Caco-2 (cell line): Measurements from ENCODE around the gene FAM216A. TPM values are rescaled to one million over a fixed set of nuclear protein-coding genes. Genes with fewer than 3 reads are reported as not detected.
A peak's percentile ranks its signal among the peaks of the same experiment; 100 is the strongest.
"Not testable (repeated sequence)": the region's sequence is repeated elsewhere in the genome, so short reads cannot be mapped to it uniquely, and the experiment has no call there.

Source experiments
- Bru-seq: library from RNA; stranded (reverse); fragments of 400-500 nt; gene quantifications from one replicate; lab custom pipeline; 2021; lab: Mats Ljungman, UMichigan
- BruChase-seq, 2 experiments: library from RNA; stranded (reverse); fragments of 400-500 nt; gene quantifications; one replicate each; lab custom pipeline; 2021; lab: Mats Ljungman, UMichigan
- BruUV-seq: library from RNA; stranded (reverse); fragments of 400-500 nt; replicated peaks from 2 replicates; lab custom pipeline; 2021; lab: Mats Ljungman, UMichigan
- CTCF ChIA-PET: fragments of 300-600 bp; sonication (Branson Sonifier 250); formaldehyde crosslinking; loops from one replicate; lab custom pipeline; 2022; ENCODE audit warnings: antibody characterized with exemption; lab: Charles Lee
- POLR2A ChIA-PET: fragments of 300-600 bp; sonication (Branson Sonifier 250); formaldehyde crosslinking; loops from one replicate; lab custom pipeline; 2022; ENCODE audit warnings: antibody characterized with exemption; lab: Charles Lee
- DNase-seq, 2 experiments: peaks; one replicate each; pipeline versions ENCODE4 v3.0.0 to v3.0.0-alpha.2; 2020 to 2022
- H3K27me3 ChIP-seq: replicated peaks from 2 replicates; pipeline ENCODE4 v1.6.0; 2011; ENCODE audit warnings: low read length; ENCODE audit not compliant: control insufficient read depth, insufficient read depth
- H3K36me3 ChIP-seq: 2 replicates; pipeline ENCODE4 v1.5.1; 2011; ENCODE audit warnings: low read length; ENCODE audit not compliant: control insufficient read depth, insufficient read depth
- H3K4me1 ChIP-seq: fragments of 250-450 bp; sonication (Bioruptor Pico); 2 replicates; pipeline ENCODE4 v1.5.1; 2020; ENCODE audit warnings: mild to moderate bottlenecking
- H3K4me3 ChIP-seq: 2 replicates; pipeline ENCODE4 v1.5.1; 2011; ENCODE audit warnings: low read depth, mild to moderate bottlenecking, control low read depth, low read length
- H3K9me3 ChIP-seq: fragments of 250-450 bp; sonication (Bioruptor Pico); 2 replicates; pipeline ENCODE4 v1.5.1; 2020; ENCODE audit warnings: mild to moderate bottlenecking, moderate library complexity
- H3K27ac Mint-ChIP-seq: one replicate; pipeline ENCODE4 v1.8.0; 2022; ENCODE audit warnings: mixed read lengths; ENCODE audit not compliant: unreplicated experiment
- H3K27me3 Mint-ChIP-seq: one replicate; pipeline ENCODE4 v1.8.0; 2022; ENCODE audit warnings: mixed read lengths; ENCODE audit not compliant: insufficient read depth, unreplicated experiment
- H3K36me3 Mint-ChIP-seq: one replicate; pipeline ENCODE4 v1.8.0; 2022; ENCODE audit warnings: mild to moderate bottlenecking, mixed read lengths; ENCODE audit not compliant: insufficient read depth, unreplicated experiment
- H3K4me1 Mint-ChIP-seq: one replicate; pipeline ENCODE4 v1.8.0; 2022; ENCODE audit warnings: low read depth, mixed read lengths; ENCODE audit not compliant: unreplicated experiment
- H3K4me3 Mint-ChIP-seq: one replicate; pipeline ENCODE4 v1.8.0; 2022; ENCODE audit warnings: mild to moderate bottlenecking, moderate library complexity, mixed read lengths; ENCODE audit not compliant: unreplicated experiment
- H3K9me3 Mint-ChIP-seq: one replicate; pipeline ENCODE4 v1.8.0; 2022; ENCODE audit warnings: mixed read lengths; ENCODE audit not compliant: unreplicated experiment
- intact Hi-C: fragments of 100-400 bp; cut with micrococcal nuclease; formaldehyde crosslinking; loops from one replicate; pipeline ENCODE4 v1.10.0; 2022; ENCODE audit not compliant: unreplicated experiment
- long read RNA-seq: library from polyadenylated mRNA; stranded (forward); transcript quantifications from one replicate; pipeline ENCODE4 v2.0.0, GENCODE V29; 2022
- total RNA-seq: library from RNA; stranded (reverse); gene quantifications from 2 replicates; pipeline ENCODE4 v1.2.3, GENCODE V29; 2022
- TF ChIP-seq, protein P1 (sequence below), 2 experiments: fragments of 200-600 bp in 1 of 2; IDR thresholded peaks; 1 replicate in 1 of 2; 2 replicates in 1 of 2; pipeline versions ENCODE4 v1.5.1 to v1.8.0; 2011 to 2022; ENCODE audit warnings: antibody characterized with exemption in 1 of 2, control low read depth in 1 of 2, inconsistent platforms in 1 of 2, low read depth in 1 of 2, low read length in 1 of 2, mild to moderate bottlenecking in 1 of 2, moderate library complexity in 1 of 2; ENCODE audit not compliant: insufficient read depth in 1 of 2, severe bottlenecking in 1 of 2, unreplicated experiment in 1 of 2

The FAM216A gene
- 13.1 and 15.9 TPM in 2 replicates for total RNA-seq
- Bru-seq, nascent RNA, result percentile 58 among the genes with signal in this experiment
- BruChase-seq, experiment 1, labeled RNA remaining after a 2-hour chase, result percentile 50 among the genes with signal in this experiment
- percentile 55 among the genes with signal in this experiment for BruChase-seq, experiment 2, labeled RNA remaining after a 6-hour chase
- long read RNA-seq, transcript FAM216A-201 (7 exons, 1,582 nt), result major isoform, 40 of 48 reads
- long read RNA-seq, partial matches to known transcripts, result 2 of 48 reads
- long read RNA-seq, other reads (novel, unspliced or antisense), result 6 of 48 reads

DNA sequence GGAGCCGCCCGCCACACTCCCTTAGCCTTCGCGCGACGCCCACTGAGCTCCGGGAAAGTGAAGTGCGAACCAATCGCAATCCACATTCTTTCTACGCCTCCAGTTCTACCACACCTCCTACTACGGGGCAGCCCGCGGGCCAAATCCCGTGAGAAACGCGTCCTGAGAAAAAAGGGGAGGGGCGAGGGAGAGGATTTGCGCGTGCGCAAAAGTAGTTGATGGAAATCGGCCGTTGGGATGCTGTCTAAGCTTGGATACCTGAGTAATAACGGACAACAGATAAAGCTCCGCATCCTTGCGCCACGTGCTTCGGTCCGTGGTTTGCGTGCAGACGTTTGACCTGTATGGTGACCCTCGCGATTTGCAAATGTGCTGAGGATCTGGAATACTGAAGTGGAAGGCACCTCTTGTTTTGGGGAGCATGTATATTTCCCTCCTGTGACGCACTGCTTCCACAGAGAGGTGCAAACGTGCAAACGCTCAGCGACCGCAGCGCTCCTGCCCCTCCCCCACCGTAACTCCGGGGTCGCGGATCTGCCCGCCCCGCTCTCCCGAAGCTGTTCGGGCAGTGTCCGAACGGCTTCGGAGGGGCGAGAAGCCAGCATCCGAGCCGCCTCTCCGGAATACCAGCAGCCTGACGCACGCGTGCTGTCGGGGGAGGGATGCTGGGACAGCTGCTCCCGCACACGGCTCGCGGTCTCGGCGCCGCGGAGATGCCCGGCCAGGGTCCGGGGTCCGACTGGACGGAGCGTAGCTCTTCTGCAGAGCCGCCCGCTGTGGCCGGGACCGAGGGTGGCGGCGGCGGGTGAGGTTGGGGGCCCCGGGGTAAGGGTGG, at the start of gene FAM216A, which contains the start of gene GPN3:
FAM216A (plus strand) TSS at position 632 of the 835 bp plus-strand sequence; CDS start at position 663, 31 bp downstream.
GPN3 (minus strand) TSS at position 44 of the 835 bp plus-strand sequence. CDS start 54 bp downstream, outside the sequence.
- TF ChIP-seq, protein P1, sequence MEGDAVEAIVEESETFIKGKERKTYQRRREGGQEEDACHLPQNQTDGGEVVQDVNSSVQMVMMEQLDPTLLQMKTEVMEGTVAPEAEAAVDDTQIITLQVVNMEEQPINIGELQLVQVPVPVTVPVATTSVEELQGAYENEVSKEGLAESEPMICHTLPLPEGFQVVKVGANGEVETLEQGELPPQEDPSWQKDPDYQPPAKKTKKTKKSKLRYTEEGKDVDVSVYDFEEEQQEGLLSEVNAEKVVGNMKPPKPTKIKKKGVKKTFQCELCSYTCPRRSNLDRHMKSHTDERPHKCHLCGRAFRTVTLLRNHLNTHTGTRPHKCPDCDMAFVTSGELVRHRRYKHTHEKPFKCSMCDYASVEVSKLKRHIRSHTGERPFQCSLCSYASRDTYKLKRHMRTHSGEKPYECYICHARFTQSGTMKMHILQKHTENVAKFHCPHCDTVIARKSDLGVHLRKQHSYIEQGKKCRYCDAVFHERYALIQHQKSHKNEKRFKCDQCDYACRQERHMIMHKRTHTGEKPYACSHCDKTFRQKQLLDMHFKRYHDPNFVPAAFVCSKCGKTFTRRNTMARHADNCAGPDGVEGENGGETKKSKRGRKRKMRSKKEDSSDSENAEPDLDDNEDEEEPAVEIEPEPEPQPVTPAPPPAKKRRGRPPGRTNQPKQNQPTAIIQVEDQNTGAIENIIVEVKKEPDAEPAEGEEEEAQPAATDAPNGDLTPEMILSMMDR (IDR thresholded peaks at IDR 0.05; ENCODE audit: insufficient read depth in 1 of 2, low read depth in 1 of 2, low read length in 1 of 2, severe bottlenecking in 1 of 2, unreplicated experiment in 1 of 2), result no peak
- Mint-ChIP-seq H3K4me3 (peak within 1 kb of the TSS; percentile 82), H3K27ac (peak within 1 kb of the TSS; percentile 94), H3K27me3 (no peaks in the 10 kb centered on the region), H3K4me1 (no peaks in the 10 kb centered on the region), H3K36me3 (peaks cover 33% of the 10 kb centered on the region), H3K9me3 (no peaks in the 10 kb centered on the region)
- peak; percentile 97 to 98 for DNase-seq
- H3K4me1 ChIP-seq, result no peaks in the 10 kb centered on the region
- no peaks in the 10 kb centered on the region for H3K27me3 ChIP-seq
- ChIA-PET POLR2A (interaction anchor here (0.5 to 2.3 kb wide), 12 partner anchors 15 to 428 kb away, joined by 3 to 36 read pairs (median 4); partner anchors contain the start of genes ARPC3, RAD9B and VPS29), CTCF (interaction anchor here (0.6 to 2.3 kb wide), 10 partner anchors 18 to 154 kb away, joined by 3 to 54 read pairs (median 6); partner anchors contain the start of genes ARPC3, RAD9B and VPS29)
- H3K36me3 ChIP-seq, result no peaks in the 10 kb centered on the region; the same call in 1 of the 2 replicates
- BruUV-seq, result no TSS peak
- H3K4me3 ChIP-seq, result peak within 1 kb of the TSS; percentile 62
- H3K9me3 ChIP-seq, result no peaks in the 10 kb centered on the region
- intact Hi-C loops, result loop anchor here (1.0 to 10.0 kb wide), 4 partner anchors 18 to 216 kb away; partner anchors contain the start of genes ARPC3, HVCN1, RAD9B and VPS29

DNA sequence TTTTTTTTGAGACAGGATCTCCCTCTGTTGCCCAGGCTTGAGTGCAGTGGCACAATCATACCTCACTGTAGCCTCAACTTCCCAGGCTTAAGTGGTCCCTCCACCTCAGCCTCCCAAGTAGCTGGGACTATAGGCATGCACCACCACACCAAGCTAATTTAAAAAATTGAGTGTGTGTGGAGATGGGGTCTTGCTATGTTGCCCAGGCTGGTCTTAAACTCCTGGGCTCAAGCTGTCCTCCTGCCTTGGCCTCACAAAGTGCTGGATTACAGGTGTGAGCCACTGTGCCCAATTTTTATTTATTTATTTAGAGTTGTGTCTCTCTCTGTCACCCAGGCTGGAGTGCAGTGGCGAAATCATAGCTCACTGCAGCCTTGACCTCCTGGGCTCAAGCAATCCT, 48.0 kb upstream of the FAM216A start:
- H3K9me3 Mint-ChIP-seq, POLR2A ChIA-PET: not testable (repeated sequence)

DNA sequence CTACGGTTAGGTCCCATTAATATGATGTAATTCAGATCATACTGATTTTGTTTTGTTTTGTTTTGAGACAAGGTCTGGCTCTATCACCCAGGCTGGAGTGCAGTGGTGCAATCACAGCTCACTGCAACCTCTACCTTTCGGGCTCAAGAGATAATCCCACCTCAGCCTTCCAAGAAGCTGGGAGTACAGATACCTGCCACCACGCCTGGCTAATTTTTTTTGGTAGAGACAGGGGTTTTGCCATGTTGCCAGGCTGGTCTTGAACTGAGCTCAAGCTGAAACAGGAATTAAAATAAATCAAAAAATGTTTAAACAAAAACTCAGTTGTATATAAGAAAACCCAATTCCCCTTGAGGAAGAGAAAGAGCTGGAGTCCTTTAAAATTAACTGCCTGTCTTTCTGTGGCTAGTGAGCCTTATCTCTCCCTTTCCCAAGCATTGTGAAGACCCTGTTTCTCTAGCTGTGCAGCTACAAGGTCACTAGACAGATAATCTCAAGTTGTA, 47.4 kb upstream of the FAM216A start:
- ChIA-PET POLR2A (no interaction called here), CTCF (interaction anchor here (1.4 kb wide), 1 partner anchor 10 kb away, joined by 8 read pairs; no protein-coding TSS in a partner anchor)

More for the DNA sequence above, 48.0 kb upstream of the FAM216A start:
- intact Hi-C loops, H3K36me3 ChIP-seq, BruUV-seq, H3K4me3 ChIP-seq, H3K4me1 Mint-ChIP-seq, DNase-seq, H3K27ac Mint-ChIP-seq, H3K4me1 ChIP-seq, H3K27me3 ChIP-seq, H3K9me3 ChIP-seq, H3K4me3 Mint-ChIP-seq, H3K36me3 Mint-ChIP-seq, H3K27me3 Mint-ChIP-seq: not testable (repeated sequence)
- CTCF ChIA-PET, result interaction anchor here (1.4 kb wide), 1 partner anchor 11 kb away, joined by 8 read pairs; no protein-coding TSS in a partner anchor

More for the DNA sequence above, 47.4 kb upstream of the FAM216A start:
- Histone ChIP-seq H3K4me3 (no peak overlapping the region), H3K9me3 (no peaks in the 10 kb centered on the region), H3K4me1 (no peaks in the 10 kb centered on the region), H3K36me3 (no peaks in the 10 kb centered on the region), H3K27me3 (no peaks in the 10 kb centered on the region)
- intact Hi-C loops, result no loop called here
- H3K9me3 Mint-ChIP-seq, result no peaks in the 10 kb centered on the region
- no peak for DNase-seq
- BruUV-seq, result no TSS peak
- H3K4me1 Mint-ChIP-seq, result peaks cover 5% of the 10 kb centered on the region
- no peaks in the 10 kb centered on the region for H3K27me3 Mint-ChIP-seq
- TF ChIP-seq, protein P1 (IDR thresholded peaks at IDR 0.05; ENCODE audit: insufficient read depth in 1 of 2, low read depth in 1 of 2, low read length in 1 of 2, severe bottlenecking in 1 of 2, unreplicated experiment in 1 of 2), result no peak
- no peak overlapping the region for H3K4me3 Mint-ChIP-seq
- peaks cover 8% of the 10 kb centered on the region for H3K36me3 Mint-ChIP-seq
- no peak overlapping the region for H3K27ac Mint-ChIP-seq
